Activated CD4-positive, CD25-positive, alpha-beta regulatory T cell treated with anti-CD3 and anti-CD28 coated beads, Interleukin-2, amount 50 U/mL, for 72 hours (primary cell): Measurements from ENCODE around the gene PKHD1.

Experiments used
- DNase-seq: peaks from one replicate; pipeline ENCODE4 v3.0.0; 2021

Gene PKHD1

DNA sequence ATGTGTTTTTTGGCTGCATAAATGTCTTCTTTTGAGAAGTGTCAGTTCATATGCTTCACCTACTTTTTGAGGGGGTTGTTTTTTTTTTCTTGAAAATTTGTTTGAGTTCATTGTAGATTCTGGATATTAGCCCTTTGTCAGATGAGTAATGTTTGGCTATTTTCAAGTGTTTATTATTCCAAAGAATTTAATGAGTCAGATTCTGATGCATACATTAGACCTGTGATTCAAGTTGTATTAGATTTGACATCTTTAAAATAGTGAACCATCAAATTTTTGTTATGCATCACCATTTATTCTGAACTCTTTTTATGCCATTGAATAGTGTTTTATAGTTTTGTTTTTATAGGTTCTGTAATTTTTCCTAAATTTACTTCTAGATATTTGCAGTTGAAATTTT is 319.3 kb downstream of the PKHD1 start:
- DNase-seq = no peak

DNA sequence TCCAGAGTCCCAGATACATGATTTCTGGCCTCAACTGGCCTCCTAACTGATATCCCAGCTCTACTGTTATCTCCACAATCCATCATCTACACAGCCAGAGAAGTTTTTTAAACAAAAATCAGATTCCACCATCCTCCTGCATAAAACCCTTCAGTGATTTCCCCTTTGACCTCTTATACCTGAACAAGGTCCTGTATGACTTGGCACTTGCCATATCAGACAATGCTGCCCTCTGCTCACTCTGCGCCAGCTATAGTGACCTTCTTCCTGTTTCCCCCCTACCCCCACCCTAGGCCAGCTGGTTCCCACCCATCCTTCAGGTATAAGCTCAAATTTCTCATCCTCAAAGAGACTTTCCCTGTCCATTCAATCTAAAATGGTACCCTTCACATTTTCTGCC is 322.2 kb downstream of the PKHD1 start:
- no peak for DNase-seq

DNA sequence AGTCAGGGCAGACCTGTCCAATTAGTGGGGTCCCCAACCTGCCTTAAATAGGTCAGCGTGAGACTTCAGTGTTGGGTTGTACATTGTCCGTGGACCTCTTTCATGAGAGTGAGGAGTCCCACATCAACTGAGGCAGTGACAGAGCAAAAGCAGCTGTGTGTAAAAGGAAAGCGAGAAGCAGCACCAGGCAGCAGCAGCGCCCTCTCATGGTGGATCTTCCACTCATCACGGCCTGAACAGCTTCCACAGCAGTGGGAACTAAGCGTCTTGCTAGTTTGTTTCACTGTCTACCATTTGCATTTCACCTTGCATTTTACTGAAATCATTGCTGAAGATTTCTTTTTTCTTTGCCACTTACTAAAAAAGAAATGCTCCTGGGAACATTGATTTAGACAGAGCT is 333.8 kb downstream of the PKHD1 start:
- no peak for DNase-seq

DNA sequence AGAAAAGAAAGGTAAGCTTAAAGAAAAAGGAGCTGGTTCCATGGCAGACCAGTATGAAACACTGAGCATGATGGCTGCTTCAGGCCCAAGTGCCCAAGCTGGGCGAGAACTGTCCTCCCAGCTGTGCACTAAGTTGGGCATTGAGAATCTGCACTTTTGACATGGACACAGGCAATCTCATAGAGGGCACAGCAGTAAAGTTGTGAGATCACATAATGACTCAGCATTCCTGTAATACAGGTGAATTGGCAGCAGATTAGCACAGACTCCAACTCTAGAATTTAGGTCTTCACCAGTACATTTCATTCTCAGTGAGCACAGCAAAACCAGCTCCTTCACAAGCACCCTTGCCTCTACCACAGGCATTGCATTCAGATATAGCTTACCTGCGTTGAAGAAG is 343.4 kb downstream of the PKHD1 start:
- no peak for DNase-seq

DNA sequence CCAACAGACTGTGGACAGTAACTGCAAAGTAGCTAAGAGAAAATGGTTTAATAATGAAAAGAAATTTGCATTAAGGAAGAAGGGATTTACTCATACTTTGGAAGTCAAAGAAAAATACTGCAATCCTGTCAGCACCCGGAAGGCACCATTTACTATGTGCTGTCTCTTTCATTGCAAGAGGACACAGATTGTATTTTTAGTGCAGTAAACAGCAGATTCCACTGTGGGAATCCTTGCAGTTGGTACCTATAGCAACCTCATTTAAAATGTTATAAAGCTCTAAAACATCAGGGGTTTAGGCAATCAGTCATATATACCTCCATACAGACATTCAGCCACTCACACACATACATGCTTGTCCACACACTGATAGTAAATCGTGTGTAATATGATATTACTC is 346.8 kb downstream of the PKHD1 start:
- no peak for DNase-seq

DNA sequence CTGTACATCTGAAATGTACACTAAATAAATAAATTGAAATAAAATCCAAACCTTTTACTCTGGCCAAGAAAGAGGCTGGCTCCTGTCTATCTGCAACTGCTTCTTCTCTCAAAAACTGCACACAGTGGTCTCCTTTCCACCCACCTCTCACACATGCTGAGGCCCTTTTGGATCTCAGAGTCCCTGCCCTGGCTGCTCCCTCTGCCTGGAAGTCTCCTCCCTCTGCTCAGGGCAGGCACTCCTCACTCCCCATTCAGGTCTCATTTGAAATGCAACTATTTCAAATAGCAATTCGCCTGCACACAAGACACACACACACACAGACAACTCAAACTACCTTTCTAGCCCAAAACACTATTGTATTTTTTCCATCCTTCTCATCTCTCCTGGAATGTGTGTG is 348.8 kb downstream of the PKHD1 start:
- DNase-seq = no peak

DNA sequence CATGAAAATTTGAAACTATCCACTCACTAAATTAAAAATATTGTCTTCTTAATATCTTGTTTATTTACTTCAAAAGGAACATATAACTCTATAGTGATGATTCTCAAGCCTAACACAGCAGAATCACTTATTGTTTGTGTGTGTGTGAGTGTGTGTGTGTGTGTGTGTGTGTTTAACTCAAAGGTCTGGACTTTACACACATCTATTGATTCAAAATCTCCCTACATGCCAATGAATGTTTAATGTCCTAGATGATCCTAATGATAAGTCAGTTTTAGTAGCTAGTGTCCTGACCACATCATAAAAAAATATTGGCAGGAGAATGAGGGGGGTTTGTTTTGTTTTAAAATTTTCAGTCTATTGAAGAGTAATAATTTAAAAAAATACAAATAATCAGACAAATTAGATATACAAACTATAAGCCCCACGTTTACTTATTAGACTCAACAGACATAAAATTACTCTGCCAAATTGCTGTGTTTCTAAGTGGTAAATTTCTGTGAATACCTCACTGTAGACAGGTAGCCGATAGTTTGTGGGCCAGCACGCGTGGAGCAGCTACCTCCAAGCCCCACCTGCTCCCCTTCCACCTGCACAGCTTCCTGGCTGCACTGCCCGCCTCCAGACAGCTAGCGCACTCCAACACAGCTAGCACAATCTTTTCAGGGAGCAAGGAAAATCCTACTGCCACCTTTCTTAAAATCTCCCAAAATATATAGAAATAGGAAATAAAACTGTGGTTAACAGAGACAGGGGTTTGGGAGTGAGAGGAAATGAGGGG is 349.6 kb downstream of the PKHD1 start:
- DNase-seq = no peak

DNA sequence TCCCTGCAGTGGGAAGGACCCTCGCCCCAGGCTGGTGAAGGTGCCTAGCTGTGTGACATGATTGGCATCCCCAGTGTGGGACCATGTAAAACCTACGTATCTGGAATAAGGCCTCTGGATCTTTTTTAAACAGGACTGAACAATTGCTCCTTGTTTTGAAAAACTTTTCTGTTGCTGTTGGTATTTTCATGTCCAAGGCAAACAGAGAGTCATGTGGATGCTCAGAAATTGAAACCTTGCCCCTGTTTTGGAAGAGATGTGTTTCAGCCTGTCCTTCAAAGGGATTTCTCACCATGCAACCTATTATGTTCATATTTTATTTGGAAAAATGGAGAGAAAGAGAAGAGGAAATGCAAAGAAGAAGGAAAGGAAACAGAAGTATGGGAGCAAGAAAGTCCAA is 362.3 kb downstream of the PKHD1 start:
- no peak for DNase-seq

DNA sequence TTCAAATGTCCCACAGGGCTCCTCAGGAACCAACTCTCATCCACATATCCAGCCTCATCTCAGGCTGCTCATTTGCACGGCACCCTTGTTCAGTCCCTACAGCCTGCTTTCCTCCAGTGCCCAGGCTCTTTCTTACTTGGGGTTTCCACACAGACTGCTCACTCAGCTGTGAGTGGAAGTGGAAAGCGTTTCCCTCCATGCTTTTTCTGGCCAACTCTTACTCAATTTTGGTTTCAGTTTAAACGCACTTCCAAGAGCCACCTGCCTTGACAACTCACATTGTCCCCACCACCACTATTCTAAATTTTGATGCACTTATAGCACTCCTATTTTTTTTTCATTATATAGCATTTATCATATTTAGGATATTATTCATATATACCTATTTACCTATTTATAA is 367.1 kb downstream of the PKHD1 start:
- no peak for DNase-seq

DNA sequence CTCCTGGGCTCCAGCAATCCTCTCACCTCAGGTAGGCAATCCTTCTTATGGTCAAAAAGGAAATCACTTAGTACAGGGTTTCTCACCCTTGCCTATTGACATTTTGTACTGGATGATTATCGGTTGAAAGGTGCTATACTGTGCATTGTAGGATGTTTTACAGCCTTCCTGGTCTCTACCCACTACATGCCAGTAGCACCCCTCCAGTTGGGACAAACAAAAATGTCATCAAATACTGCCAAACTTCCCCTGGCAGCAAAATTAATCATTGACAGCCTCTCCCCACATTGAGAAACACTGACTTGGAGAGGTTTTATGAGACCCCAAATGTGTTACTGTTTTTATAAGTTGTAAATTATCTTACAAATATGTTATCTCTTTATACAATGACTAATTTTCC is 368.1 kb downstream of the PKHD1 start:
- no peak for DNase-seq

DNA sequence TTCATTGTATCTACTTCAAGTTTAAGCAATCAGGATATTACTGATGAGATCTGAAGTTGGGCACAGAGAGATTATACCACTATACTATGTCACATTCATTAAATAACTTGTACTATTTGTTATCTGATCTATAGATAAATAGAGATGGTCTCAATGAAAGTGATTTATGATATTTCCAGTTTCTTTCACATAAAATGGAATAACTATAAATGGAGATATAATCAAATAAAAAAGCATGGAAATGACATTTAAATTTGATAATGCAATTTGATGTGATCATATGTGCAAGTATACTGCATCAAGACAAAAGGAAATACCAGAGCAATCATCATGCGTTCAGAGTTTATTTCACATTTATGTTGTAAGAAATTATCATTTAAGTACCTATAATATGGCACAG is 368.9 kb downstream of the PKHD1 start:
- DNase-seq = no peak

DNA sequence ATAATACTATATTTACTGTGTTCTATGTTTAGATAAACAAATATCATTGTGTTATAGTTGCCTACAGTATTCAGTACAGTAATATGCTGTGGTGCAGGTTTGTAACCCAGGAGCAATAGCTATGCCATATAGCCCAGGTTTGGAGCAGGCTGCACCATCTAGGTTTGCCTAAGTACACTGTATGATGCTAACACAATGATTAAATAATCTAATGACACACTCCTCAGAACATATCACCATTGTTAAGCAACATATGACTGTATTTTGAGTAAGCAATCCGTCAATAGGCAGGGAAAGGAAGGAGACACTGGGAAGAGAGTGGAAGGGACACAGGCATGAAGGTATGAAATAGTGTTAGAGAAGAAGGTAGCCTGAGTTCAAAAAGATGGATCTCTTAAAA is 369.9 kb downstream of the PKHD1 start:
- DNase-seq = no peak

DNA sequence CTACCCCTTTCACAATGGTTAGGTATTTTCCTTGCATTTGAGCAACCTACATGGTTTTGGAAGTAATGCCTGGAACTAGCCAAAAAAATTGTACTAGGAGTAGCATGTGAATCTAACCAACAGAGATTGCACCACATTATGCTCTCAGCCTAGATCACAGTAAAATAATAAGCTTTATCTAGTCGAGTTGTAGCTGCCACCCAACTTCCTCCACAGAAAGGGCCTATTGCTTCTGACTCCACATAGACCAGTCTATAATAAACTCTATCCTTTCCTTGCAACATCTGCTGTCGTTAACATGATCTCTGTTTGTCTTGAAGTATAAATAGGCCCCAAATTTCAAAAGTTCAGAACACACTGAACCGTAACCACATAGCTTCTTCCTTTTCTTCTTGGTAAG is 375.5 kb downstream of the PKHD1 start:
- DNase-seq = no peak

DNA sequence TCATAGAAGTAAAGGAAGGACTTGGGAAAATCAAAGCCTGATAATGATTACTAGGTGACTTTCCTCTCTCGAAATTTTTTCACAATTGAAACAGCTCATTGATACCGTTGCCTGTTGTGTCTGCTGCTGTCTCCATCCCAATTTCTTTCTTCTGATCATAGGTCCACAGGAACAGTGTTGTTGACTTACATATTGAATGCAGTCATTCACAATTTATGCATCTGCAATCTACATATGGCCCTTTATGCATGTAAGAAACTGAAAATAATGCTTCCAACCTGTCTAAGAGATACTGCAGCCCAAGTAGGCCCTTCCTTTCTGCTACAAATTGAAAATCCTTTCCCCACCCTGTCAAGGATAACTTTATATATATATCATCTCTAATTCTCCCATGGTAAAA is 381.3 kb downstream of the PKHD1 start:
- DNase-seq = no peak

DNA sequence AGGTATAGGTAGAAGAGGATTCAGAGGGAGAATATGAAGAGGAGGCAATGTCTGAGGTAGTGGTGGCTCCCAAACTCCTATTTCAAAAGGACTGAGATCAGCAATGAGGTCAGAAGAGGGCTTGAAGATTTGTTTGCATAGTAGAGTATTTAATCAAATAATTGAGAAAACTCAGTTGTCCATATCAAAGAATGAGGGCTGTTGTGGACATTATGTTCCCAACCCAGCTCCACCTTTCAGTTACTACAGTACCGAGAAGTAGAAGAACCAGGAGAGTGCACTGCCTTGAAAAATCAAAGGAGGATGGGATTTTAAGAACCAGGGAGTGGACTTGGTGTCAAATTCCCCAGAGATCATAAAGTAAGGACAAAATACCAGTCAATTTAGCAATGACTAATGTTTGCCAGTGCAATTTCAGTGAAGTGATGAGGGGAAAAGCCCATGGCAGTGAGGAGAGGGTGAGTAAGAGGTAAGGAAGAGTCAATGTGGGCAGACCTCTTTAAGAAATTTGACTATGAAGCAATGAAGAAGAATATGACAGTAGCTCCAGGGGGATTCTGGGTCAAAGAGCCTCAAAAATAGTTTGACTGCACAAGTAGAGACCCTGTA is 382.4 kb downstream of the PKHD1 start:
- no peak for DNase-seq

DNA sequence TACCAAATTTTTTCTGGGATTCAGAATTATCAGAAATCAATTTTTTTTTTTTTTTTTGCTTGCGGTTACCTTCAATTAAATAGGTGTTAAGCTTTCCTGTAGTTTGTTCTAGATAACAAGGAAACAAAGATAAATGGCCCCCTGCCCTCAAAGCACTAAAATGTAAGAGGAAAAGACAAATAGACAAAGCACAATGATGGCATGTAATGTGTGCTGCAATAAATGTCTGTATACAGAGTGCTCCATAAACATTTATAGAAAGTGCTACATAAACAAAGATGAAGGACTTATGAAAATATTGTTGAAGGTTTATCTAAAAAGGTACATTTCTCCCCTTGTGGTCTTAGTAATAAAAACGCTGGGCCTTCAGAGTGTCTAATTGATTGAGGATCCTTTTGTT is 384.6 kb downstream of the PKHD1 start:
- no peak for DNase-seq

DNA sequence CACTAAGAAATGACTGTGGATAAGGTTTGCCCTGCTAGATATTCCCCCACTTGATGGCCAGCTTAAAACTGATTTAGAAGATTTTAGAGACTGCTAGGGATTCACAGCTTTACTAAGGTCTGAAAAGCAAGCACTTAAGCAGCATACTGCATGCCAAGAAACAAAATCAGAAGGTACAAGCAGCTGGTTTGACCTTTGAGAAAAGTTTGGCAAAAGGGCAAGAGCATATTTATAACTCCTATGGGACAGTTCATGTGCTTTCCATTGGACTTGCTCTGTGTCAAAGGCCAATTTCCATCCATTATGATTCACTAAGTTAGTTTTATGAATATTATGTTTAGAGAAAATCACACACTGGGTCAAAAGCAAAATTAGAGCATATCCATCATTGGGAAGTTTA is 402.8 kb downstream of the PKHD1 start:
- DNase-seq = no peak

DNA sequence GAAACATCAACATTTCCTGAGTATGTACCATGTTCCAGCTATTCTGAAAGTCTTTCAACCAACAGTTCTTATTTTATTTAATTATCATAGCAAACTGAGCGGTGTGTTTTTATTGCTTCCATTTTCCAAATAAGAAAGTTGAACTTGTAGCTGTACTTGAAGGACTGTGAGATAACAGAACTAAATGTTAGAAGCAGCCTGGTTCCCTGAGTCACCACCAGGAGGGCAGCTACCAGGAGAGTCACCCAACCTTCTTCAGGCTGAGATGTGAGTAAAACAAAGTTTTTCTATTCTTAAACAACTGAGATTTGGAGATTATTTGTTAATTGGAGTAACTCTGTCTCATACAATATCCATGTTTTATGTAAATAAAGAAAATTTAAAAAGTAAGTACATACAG is 403.4 kb downstream of the PKHD1 start:
- no peak for DNase-seq

DNA sequence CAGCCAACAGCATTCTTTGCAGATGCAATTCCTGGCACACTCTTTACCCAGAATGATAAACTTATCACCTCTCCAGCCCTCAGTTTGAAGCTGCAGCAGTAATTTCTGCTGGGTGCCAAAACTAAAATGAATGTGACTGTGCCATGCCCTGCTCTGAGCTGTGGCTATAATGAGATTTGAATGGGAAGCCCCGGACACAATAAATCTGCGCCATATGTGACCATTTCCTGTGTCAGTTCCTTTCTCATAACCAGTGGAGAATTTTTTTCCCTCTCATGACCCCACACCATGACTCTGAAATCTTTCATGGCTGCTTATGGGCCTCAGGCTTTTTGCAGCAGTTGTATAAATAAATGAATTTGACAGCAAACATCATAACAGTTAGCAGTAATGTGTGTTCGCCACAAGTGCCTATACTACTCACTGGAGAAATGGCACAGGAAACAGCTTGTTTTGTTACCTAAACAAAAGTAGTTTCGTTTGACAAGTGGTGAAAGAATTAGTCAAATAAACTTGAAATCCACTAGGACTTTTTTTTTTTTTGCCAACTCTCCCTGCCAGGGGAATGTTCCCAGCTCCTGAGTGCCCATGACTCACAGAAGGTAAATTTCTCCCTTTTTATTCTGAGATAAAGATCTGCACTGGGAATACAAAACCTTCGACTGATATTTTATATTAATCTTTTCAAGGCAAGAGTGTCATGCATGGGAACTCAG is 408.4 kb downstream of the PKHD1 start:
- no peak for DNase-seq

DNA sequence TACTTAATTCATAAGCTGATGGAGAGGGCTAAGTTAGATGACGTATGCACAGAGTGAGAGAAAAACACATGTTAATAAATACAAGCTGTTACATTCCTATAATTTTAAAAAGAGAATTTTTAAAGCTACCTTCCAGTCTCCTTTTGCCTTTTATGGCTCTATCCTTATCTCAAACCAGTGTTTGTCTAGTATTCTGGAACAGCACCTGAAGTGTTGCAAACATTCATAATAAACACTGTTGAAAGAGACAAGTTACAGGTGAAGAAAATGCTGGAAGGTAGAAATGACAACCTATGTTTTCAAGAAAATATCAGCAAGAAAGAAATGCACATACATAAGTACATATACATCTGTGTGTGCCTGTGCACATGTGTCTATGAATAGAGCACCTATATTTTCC is 409.1 kb downstream of the PKHD1 start:
- no peak for DNase-seq

DNA sequence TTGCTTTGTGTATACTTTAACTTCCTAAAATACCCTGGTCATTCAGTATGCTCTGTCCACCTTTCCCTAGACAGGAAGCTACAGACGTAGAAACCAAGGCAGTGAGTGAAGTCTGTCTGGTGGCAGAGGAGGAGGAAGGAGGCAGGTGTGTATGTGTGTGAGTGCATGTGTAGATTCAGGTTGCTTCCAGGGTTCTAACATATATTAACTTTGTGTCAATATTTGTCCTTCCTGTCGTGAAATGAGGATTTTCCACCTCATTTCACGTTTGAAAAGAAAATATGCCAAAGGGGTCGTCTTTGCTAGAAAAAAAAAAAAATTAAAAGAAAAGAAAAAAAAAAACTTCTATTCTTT is 411.5 kb downstream of the PKHD1 start:
- DNase-seq = no peak

DNA sequence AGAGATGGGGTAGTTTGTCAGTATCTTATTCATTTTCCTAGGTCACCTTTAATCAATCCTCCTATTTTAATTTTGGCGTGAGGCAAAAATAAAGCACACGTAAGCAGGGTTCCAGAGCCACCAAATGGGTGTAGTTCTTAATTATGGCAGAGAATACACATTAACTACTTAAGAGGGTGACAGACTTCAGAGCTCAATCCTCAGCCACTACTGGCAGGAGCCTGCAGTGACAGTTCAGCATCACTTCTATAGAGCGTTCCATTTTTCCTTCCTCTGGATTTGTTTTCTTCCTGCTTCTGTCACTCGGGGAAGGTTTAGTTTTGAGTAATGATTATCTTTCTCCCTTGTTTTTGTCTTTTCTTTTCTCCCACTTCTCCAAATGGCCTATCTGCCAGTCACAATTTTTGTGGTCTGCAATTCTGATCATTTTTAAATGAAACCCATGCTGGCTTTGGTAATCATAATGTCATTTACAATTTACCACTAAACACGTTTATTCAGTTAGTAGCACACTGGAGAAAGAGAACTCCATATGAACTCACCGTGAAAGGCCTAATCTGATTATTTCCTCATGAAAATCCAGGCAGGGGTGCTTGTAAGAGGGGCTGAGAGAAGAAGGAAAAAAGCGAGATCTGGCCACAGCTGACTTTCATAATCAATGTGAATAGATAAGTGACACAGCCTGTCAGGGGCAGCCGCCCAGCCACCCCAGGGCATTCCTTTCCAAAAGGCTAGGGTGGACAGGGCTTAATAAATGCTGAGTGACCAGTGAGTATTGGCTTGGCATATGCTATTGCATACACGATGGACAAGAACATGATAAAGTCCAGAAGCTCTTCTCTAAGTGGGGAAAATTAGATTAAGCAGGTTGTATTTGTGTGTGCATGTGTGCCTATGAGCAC is 412.1 kb downstream of the PKHD1 start:
- no peak for DNase-seq

DNA sequence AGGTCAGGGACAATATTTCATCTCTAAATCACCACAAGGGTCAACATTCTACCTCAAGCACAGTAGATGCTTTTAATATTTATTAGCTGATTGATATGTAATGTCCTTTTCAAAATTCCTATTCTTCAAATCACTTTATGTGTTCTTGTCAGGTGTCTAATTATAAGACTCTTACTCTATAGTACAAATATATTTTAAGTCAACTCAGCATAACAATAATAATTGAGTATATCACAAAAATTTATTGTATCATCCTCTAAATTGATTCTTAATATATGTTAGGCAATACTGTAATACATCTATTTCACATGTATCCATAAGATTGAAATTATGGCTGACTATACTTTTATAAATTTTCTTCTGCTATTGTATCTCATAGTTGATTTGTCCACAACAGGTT is 423.9 kb downstream of the PKHD1 start:
- DNase-seq = no peak

DNA sequence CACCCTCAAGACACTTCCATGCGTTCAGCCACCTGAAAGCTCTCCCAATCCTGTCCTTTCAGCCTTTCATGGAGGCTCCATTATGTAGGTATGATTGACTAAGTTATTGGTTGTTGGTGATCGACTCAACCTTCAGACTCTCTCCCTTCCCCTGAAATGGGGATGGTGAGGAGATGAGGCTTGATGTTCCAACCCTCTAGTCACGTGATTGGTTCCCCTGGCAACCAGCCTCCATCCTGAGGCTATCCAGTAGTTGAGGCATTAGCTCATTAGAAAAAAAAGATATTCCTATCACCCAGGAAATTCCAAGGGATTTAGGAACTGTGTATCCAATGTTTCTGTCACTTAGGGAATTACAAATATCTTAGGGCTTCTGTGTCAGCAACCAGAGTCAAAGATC is 426.6 kb downstream of the PKHD1 start:
- DNase-seq = no peak
